HG03432 (cell line): Measurements from ENCODE around the gene SOX5.
"Not testable (repeated sequence)": the region's sequence is repeated elsewhere in the genome, so short reads cannot be mapped to it uniquely, and the experiment has no call there.

Experiments
- ATAC-seq: cut with Tn5 transposase; IDR thresholded peaks from one replicate; pipeline ENCODE4 v1.9.1; 2021; ENCODE audit warnings: mild to moderate bottlenecking, moderate library complexity; ENCODE audit not compliant: unreplicated experiment

The SOX5 gene

DNA sequence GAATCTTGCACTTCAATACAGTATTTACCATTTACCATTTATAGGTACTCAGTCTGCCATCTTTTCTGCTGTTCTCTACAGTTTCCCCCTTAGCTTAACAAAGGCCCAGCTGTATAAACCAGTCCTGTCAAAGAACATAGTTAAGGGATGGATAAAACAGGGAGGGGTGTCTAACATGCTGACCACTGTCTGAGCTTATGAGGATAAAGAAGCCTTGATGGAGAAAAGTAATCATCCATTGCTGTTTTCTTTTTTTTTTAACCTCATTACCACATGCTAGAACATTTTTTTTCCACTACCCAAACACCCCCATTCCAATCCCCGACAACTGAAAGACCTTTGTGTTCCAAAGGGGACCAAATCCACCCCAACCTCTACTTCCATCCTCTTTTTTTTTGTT is 39.9 kb downstream of the SOX5 start:
- no peak for ATAC-seq

DNA sequence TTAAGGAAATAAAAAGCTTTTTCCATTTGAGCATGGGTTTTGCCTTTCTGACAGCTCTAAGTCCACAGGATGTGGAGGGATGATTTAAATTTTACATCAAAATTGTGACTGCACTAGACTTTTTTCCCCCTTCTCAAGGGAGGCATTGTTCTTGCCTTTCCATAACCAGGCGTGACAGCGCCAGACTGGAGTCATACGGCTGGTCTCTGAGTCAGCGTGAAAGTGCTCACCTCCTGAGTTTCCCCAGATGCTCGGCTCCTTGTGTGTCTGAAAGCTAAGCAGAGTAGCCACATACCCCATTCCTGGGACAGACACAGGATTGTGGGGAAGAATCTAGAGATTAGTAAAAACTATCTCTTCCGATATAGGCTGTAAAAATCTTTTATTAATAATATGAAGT is 43.1 kb downstream of the SOX5 start:
- ATAC-seq = no peak

DNA sequence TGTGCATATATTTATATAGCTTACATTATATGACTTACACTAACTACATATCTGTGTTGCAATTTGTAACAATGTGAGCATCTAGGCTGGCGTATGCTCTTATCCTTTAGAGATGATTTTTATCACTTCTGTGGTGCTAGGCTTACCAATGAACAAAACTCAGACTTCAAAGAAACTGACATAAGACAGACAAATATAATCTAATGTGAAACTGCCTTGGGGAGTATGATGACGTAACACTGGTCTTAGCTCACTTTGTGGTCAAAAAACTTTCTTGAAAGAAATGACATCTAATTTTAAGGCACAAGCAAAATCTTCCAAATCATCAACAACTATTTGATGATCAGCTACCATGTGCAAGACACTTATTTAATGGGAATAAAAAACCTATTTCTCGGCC is 50.0 kb downstream of the SOX5 start:
- no peak for ATAC-seq

DNA sequence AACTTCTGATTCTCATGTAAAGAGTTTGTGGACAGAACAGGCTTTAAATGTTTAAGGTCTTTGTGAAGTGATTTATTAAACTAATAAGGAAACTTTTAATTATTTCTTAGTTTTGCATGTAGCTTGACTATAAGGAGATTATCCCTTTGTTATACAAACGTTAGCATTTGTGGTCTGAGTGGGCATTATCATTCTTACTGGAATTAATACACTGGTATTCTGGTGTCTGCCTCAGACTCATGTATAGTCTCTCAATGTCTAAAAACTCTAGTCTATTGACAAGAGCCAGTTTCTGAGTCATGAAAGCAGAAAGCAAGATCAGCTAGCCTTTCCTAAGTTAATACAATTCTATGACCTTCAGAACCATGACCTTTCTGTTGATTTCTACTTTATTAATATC is 51.3 kb downstream of the SOX5 start:
- ATAC-seq = no peak

DNA sequence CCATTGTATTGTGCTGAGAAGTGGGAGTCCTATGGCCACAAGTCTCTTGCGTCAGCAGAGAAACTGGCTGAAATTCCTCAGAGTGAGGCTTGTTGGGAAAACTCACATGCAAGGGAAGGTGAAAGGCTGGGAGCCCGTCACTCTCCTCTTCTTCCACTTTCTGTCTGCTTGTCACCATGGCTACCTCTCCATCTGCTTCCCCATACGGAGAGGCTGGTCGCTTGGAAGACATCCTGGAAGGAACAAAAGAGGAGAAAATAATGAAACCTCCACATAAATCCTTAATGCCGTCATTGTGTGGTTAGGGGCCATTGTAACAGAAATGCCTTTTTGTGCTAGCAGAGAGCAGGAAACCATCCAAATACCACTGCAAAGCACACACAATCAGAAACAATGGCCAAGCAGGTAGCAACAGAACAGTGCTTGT is 53.7 kb downstream of the SOX5 start:
- ATAC-seq = no peak

DNA sequence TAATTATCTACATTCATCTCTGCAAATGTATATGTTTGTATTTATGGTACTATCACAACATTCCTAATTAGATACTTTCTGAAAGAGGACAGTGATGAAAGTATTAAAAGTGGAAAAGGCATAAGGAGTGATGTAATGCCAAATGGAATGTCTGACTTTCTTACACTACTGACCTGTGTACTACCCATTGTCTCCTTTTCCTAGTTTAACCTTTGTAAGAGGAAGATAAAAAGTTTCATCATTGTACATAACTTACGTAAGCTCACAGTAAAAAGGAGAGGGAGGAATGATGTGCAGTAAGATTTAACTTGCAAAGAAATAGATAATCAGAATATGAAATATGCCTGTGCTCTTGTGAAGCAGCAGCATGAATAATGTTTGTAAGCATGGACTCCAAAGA is 55.9 kb downstream of the SOX5 start:
- ATAC-seq = no peak

DNA sequence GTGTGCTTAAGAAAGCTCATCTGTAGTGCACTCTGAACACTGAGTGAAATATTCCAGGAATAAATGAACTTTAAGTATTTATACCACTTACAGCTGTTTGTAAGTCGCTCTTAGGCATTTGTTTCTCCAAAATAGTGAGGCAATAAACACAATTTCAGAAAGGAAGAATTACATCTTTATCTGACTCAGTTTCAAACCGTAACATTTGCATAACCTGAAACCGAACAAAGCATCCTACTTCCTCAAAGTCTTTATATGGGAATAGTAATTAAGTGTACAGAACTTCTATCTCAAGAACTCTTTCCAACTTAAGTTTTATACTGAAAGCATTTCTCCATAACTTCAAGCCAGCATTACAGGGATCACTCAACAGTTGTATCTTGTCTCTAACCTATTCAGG is 58.4 kb downstream of the SOX5 start:
- ATAC-seq = peak; percentile 51

DNA sequence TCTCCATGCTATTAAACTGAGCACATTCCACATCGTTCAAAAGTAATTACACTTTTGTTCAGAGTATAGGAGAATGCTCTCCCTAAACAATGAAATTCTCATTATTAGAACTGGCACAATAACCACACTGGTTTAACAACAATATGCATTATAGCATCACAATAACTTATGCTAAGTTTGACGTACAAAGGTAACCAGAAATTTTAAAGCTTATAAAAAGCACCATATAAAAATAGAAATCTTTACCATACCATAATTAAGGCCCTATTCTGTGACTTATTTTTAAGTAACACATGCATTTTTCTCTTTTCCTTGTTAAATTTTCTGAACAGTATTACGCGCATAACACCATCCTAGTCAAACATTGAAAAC is 60.4 kb downstream of the SOX5 start:
- ATAC-seq = no peak

DNA sequence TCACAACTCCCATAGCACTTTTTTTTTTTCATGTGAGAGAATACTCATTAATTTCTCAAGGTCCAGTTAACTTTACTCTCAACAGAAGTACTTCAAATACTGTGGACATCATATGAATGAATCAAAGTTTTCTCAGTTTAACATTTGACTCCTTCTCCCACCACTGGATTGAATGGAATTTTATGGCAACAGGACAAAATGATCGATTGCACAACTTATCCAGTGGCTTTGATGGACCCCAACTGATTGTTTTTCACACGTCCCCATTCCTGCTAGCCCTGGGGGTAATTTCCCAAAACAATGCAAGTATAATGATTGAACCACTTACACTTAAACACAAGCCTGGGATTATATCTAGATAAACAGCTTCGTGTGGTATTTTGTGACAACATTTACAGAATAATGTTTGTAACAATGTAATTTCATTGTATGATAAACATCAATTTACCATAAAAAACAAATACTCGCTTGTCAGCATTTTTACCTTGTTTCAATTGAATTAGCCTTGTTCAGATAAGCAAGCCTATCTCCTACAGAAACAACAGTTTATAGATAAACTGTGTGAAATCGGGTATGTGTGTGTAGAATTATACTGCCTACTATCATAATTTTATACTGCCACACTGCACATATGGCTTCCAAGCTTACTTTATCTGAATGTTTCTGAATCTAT is 60.9 kb downstream of the SOX5 start:
- no peak for ATAC-seq

DNA sequence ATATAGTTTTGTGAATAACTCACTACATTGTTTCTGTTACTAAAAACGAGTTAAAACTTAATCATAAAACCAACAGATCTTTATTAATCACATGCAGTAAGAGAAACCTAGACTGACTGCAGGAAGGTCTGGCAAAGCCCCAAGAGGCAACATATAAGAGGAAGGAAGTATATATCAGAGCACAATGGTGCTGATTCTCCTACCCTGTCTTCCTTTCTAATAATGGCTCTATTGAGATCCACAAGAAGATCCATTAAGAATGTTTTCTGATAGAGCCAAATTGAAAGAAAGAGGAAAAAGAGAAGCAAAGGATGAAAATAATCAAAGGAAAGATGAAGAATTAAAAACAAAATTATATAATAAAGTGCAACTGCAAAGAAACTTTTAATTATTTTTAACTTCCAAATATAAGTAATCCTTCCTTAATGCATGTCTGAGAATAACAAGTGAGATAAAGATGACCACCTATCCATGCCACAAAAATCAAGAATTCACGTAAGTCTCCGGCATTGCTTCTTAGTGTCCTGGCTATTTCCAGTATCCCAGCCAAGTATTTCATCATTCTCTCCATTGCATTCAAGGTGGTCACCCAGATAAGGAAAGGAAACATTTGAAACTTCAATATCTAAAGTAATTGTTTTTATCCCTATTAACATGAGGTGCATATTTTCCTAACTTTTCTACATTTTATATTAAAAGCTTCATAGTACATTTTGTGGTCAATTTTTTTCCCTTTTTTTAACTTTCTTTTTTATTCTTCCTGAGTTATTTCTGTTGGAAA is 62.2 kb downstream of the SOX5 start:
- ATAC-seq = no peak

DNA sequence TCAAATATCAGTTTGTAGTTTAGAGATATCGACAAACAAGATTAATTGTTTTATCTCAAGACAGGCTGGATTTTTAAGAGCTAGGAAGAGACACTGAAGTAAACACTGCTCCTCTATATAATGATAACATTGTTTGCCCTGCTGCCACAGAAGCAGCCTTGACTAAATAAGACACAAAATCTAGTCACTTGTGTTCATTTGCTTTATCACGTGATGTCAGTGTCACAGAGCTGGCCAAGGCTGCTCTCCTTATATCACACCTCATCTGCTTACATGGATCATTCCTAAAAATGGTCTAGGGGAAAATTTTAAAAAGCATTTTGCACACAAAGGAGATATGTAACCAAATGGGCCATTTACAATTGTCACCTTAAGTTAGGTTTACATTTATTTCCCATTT is 64.1 kb downstream of the SOX5 start:
- ATAC-seq = no peak

DNA sequence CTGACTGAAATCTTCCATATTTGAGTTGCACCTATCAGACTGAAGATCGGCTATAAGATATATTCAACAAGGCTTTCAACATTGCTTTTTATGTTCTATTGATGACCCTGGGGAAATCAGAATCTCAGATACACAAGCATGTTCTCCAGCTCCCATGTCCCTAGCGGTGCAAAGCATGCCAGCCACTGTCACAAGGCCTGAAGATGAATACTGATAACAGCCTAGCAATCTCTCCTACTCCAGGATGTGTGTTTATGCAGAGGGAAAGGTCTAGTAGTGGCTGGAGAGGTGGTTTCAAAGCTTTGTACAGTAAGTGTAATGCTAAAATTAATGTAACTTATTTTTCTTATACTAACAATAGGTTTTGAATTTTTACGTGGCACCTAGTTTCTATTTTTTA is 64.6 kb downstream of the SOX5 start:
- ATAC-seq = no peak

DNA sequence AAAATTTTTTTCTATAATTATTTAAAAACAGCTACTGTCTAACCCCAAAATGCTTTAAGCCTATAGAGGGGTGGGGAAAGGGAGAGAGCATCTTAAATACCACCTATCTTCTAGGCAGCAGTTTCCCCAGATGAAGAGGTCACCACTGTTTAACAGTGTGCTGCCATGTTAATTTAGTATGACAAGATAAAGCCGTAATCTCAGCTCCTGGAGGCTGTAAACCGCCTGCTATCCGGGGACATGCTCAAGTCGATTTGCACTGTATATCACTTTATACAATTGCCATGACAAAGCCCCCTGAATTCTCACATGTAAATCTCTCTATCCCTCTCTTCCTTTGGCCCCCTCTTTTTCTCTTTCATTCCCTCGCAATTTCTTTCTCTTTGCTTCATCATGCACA is 68.5 kb downstream of the SOX5 start:
- ATAC-seq = no peak

DNA sequence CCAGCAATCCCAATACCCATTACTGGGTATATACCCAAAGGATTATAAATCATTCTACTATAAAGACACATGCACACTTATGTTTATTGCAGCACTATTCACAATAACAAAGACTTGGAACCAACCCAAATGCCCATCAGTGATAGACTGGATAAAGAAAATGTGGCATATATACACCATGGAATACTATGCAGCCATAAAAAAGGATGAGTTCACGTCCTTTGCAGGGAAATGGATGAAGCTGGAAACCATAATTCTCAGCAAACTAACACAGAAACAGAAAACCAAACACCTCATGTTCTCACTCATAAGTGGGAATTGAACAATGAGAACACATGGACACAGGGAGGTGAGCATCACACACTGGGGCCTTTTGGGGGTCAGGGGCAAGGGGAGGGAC is 72.9 kb downstream of the SOX5 start:
- not testable (repeated sequence) for ATAC-seq

DNA sequence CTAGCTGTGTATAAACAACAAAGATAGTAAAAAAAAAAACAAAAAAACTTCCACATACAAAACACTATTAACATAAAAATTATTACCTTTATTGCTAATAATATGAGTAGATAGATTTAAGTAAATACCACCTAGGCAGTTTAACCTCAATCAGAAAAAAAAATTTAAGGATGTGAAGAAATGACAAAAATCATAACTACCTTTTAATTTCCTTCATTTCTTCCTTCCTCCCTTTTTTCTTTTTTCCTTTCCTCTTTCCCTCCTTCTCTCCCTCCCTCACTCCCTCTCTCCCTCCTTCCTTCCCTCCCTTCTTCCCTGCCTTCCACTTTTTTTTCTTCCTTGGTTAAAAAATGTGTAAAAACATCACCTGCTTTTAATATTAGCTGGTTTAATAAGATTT is 81.7 kb downstream of the SOX5 start:
- no peak for ATAC-seq

DNA sequence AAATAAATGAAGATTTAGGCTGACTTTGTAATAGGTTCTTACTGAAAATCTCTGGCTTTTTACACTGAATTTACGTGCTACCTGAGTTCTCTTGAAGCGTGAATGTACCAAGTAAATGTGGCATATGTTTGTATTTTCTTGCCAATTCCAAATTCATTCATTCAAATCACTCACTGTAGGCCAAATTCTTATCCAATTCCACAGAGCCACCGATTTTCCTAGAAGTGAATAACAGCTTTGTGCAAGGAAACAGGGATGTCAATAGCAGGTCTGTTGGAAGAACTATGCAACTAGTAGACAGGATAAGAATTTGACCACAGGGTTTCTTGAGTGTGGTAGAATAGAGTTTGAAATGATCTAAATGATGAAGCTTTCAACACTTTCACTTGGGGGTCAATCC is 86.8 kb downstream of the SOX5 start:
- no peak for ATAC-seq

DNA sequence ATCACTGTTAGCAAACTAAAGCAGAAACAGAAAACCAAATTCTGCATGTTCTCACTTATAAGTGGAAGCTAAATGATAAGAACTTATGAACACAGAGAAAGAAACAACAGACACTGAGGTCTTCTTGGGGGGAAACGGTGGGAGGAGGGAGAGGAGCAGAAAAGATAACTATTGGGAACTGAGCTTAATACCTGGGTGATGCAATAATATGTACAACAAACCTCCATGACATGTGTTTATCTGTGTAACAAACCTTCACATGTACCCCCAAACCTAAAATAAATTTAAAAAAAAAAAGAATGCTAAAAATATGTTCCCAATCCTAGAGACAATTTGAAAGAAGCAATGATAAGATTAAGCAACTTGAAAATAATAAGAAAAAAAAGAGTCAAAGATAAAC is 89.5 kb downstream of the SOX5 start:
- no peak for ATAC-seq

DNA sequence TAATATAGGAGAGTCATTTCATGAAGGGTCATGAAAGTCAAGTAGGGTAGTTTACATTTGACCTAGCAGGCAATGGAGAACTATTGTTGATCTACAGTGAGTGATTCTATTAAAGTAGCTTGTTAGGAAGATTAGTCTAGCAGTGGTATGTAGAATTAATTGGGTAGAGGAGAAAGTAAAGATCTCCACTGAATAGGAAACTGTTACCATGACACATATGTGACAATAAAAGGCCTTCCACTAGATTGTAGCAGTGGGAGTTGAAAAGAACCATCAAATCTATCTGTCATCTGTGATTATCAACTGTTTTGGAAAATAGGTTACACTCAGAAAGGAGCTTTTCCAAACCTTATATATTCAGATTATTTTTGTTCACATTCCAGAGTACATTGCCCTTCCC is 92.3 kb downstream of the SOX5 start:
- ATAC-seq = no peak

DNA sequence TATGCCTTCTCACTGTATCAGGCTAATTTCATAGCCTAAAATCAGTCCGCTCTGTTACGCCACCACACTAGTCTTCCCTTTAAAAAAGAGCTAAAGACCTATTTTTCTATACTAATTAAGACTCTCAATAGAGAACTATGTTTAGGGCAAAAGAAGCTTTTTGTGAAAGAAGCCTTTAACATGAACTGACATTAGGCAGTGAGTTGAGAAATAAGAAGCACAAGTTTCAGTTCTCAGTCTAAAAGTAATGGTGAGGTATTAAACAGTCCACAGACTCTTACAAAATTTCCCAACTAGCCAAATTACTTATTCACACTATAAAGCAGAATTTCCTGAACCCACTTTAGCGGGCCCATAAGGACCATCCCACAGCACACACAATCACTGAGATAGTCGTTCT is 93.7 kb downstream of the SOX5 start:
- peak; percentile 52 for ATAC-seq

DNA sequence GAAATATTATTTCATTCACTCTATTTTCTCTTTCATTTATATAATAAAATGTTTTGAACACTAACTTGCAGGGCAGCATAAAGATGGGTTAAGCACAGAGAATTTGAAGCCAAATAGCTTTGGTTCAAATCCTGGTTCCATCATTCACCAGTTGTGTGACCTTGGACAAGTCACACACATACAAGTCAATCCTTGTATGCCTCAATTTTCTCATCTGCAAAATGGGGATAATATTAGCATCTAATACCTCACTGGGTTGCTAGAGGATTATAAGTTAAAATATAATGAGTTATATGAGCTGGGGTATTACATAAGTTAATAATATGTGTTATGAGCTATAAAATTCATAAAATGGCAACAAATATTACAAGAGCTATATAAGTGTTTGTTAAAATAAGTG is 94.9 kb downstream of the SOX5 start:
- ATAC-seq = no peak

DNA sequence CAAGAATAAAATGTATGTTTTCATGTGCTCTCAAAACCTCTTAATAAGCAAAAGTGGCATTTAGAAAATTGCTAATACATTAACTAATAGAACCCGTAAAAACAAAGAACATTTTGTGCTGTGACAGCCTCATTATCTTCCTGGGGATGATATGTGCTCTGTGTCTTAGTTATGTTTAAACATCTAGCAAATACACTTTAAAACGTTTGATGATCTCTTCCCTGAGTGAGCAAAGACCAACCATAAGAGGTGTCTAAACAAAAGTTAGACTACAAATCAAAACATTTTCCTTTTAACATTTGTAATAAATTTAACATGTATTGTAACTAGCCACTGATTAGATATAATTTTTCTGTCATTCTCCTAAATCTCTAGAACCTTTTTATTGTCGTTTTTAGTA is 95.8 kb downstream of the SOX5 start:
- no peak for ATAC-seq

DNA sequence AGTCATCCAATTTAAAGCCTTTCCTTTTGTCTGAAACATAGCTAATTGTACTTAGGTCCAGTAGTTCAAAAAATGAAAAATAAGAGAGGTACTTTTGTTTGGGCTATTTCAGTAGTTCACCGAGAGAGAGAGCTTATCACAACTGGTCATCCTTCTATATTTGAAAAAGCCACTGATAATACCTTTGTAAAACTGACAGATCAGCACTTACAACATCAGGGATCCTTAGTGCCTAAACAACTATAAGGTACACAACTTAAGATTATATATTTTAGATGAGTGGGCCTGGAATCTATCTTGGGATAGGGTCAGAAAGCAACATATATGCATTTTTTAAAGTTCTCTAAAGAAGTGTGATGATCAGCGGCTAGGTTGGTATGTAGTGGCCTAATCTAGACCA is 97.9 kb downstream of the SOX5 start:
- ATAC-seq = no peak

DNA sequence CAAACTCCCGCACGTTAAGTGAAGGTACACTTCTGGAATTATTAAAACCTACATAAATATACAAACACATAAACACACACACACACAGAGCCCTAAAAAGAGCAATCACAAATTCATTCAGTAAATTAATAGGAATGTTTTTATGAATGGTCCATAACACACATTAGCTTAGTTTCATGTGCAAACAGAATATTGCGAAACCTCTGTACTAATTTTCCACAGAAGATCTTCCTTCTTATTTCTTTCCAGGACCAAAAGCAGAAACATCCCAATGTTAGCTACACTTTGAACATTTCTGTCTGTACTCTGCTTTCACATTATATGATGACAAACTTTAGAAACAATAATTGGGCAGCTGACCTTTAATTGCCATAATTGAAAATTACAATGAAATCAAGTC is 101.6 kb downstream of the SOX5 start:
- no peak for ATAC-seq
